ENCODE measurements around the gene MAJIN.

The MAJIN gene

GRCh38 chr11:64947208-64947814 lies 24.6 kb downstream of the MAJIN start:
- Histone ChIP-seq H3K9me3 (ENCODE audit: control insufficient read depth, insufficient read depth, low read length) (no peaks in the 10 kb centered on the region), H3K4me1 (ENCODE audit: control insufficient read depth, insufficient read depth, low read length) (no peaks in the 10 kb centered on the region)

GRCh38 chr11:64936539-64936938 lies 35.4 kb downstream of the MAJIN start:
- no peak overlapping the region for H3K9ac ChIP-seq (ENCODE audit: low read depth, low read length)
- H3K4me3 ChIP-seq (ENCODE audit: low read depth, low read length), result no peak overlapping the region

More at GRCh38 chr11:64947208-64947814, 24.6 kb downstream of the MAJIN start:
- no peak overlapping the region for H3K9ac ChIP-seq (ENCODE audit: low read depth, low read length)
- peaks cover 4% of the 10 kb centered on the region for H3K27me3 ChIP-seq (ENCODE audit: control insufficient read depth, insufficient read depth, low read length)
- no peaks in the 10 kb centered on the region for H3K36me3 ChIP-seq (ENCODE audit: control insufficient read depth, insufficient read depth, low read length)
- no peak overlapping the region for H3K4me3 ChIP-seq (ENCODE audit: low read depth, low read length)

GRCh38 chr11:64935359-64936081 lies 36.4 kb downstream of the MAJIN start, which contains the start of gene GPHA2:
GPHA2 (minus strand) TSS chr11:64935893; CDS start chr11:64935460, 433 bp downstream.
- peaks cover 2% of the 10 kb centered on the region for H3K27me3 ChIP-seq (ENCODE audit: control insufficient read depth, insufficient read depth, low read length)
- H3K9ac ChIP-seq (ENCODE audit: low read depth, low read length), result peak within 1 kb of the TSS; percentile 65
- H3K36me3 ChIP-seq (ENCODE audit: control insufficient read depth, insufficient read depth, low read length), result peaks cover 4% of the 10 kb centered on the region
- peaks cover 8% of the 10 kb centered on the region for H3K4me1 ChIP-seq (ENCODE audit: control insufficient read depth, insufficient read depth, low read length)
- no peak within 1 kb of the TSS for H3K4me3 ChIP-seq (ENCODE audit: low read depth, low read length)
- H3K9me3 ChIP-seq (ENCODE audit: control insufficient read depth, insufficient read depth, low read length), result no peaks in the 10 kb centered on the region

More at GRCh38 chr11:64936539-64936938, 35.4 kb downstream of the MAJIN start:
- Histone ChIP-seq H3K9me3 (ENCODE audit: control insufficient read depth, insufficient read depth, low read length) (no peaks in the 10 kb centered on the region), H3K4me1 (ENCODE audit: control insufficient read depth, insufficient read depth, low read length) (peaks cover 8% of the 10 kb centered on the region), H3K36me3 (ENCODE audit: control insufficient read depth, insufficient read depth, low read length) (no peaks in the 10 kb centered on the region), H3K27me3 (ENCODE audit: control insufficient read depth, insufficient read depth, low read length) (peaks cover 2% of the 10 kb centered on the region)

- Histone ChIP-seq H3K4me1 (ENCODE audit: control insufficient read depth, insufficient read depth, low read length) (peaks cover 8% of the 10 kb centered on the region), H3K4me3 (ENCODE audit: low read depth, low read length) (no peak overlapping the region), H3K9ac (ENCODE audit: low read depth, low read length) (no peak overlapping the region), H3K27me3 (ENCODE audit: control insufficient read depth, insufficient read depth, low read length) (peaks cover 2% of the 10 kb centered on the region), H3K9me3 (ENCODE audit: control insufficient read depth, insufficient read depth, low read length) (no peaks in the 10 kb centered on the region), H3K36me3 (ENCODE audit: control insufficient read depth, insufficient read depth, low read length) (peaks cover 4% of the 10 kb centered on the region)
Observed at GRCh38 chr11:64934682-64935358, 37.1 kb downstream of the MAJIN start.

GRCh38 chr11:64933935-64934681 lies 37.8 kb downstream of the MAJIN start:
- Histone ChIP-seq H3K9me3 (ENCODE audit: control insufficient read depth, insufficient read depth, low read length) (no peaks in the 10 kb centered on the region), H3K4me1 (ENCODE audit: control insufficient read depth, insufficient read depth, low read length) (peaks cover 8% of the 10 kb centered on the region), H3K9ac (ENCODE audit: low read depth, low read length) (no peak overlapping the region), H3K27me3 (ENCODE audit: control insufficient read depth, insufficient read depth, low read length) (peaks cover 2% of the 10 kb centered on the region), H3K36me3 (ENCODE audit: control insufficient read depth, insufficient read depth, low read length) (peaks cover 4% of the 10 kb centered on the region), H3K4me3 (ENCODE audit: low read depth, low read length) (no peak overlapping the region)

- H3K4me1 ChIP-seq (ENCODE audit: control insufficient read depth, insufficient read depth, low read length), result peaks cover 8% of the 10 kb centered on the region
- H3K9ac ChIP-seq (ENCODE audit: low read depth, low read length), result no peak overlapping the region
- H3K36me3 ChIP-seq (ENCODE audit: control insufficient read depth, insufficient read depth, low read length), result peaks cover 4% of the 10 kb centered on the region
- no peaks in the 10 kb centered on the region for H3K9me3 ChIP-seq (ENCODE audit: control insufficient read depth, insufficient read depth, low read length)
- no peak overlapping the region for H3K4me3 ChIP-seq (ENCODE audit: low read depth, low read length)
- peaks cover 2% of the 10 kb centered on the region for H3K27me3 ChIP-seq (ENCODE audit: control insufficient read depth, insufficient read depth, low read length)
Observed at GRCh38 chr11:64933213-64933934, 38.5 kb downstream of the MAJIN start.

GRCh38 chr11:64932324-64932723 lies 39.6 kb downstream of the MAJIN start:
- peaks cover 8% of the 10 kb centered on the region for H3K4me1 ChIP-seq (ENCODE audit: control insufficient read depth, insufficient read depth, low read length)
- H3K9me3 ChIP-seq (ENCODE audit: control insufficient read depth, insufficient read depth, low read length), result no peaks in the 10 kb centered on the region
- no peak overlapping the region for H3K9ac ChIP-seq (ENCODE audit: low read depth, low read length)
- no peaks in the 10 kb centered on the region for H3K27me3 ChIP-seq (ENCODE audit: control insufficient read depth, insufficient read depth, low read length)
- H3K4me3 ChIP-seq (ENCODE audit: low read depth, low read length), result no peak overlapping the region
- H3K36me3 ChIP-seq (ENCODE audit: control insufficient read depth, insufficient read depth, low read length), result peaks cover 4% of the 10 kb centered on the region

- Histone ChIP-seq H3K9ac (ENCODE audit: low read depth, low read length) (no peak overlapping the region), H3K9me3 (ENCODE audit: control insufficient read depth, insufficient read depth, low read length) (no peaks in the 10 kb centered on the region), H3K27me3 (ENCODE audit: control insufficient read depth, insufficient read depth, low read length) (no peaks in the 10 kb centered on the region), H3K4me3 (ENCODE audit: low read depth, low read length) (no peak overlapping the region), H3K36me3 (ENCODE audit: control insufficient read depth, insufficient read depth, low read length) (peaks cover 4% of the 10 kb centered on the region), H3K4me1 (ENCODE audit: control insufficient read depth, insufficient read depth, low read length) (peaks cover 8% of the 10 kb centered on the region)
Observed at GRCh38 chr11:64931290-64931689, 40.6 kb downstream of the MAJIN start.

- H3K36me3 ChIP-seq (ENCODE audit: control insufficient read depth, insufficient read depth, low read length), result peaks cover 4% of the 10 kb centered on the region
- peaks cover 2% of the 10 kb centered on the region for H3K4me1 ChIP-seq (ENCODE audit: control insufficient read depth, insufficient read depth, low read length)
- no peaks in the 10 kb centered on the region for H3K27me3 ChIP-seq (ENCODE audit: control insufficient read depth, insufficient read depth, low read length)
- no peak overlapping the region for H3K4me3 ChIP-seq (ENCODE audit: low read depth, low read length)
- H3K9ac ChIP-seq (ENCODE audit: low read depth, low read length), result no peak overlapping the region
- H3K9me3 ChIP-seq (ENCODE audit: control insufficient read depth, insufficient read depth, low read length), result no peaks in the 10 kb centered on the region
Observed at GRCh38 chr11:64930340-64930739, 41.6 kb downstream of the MAJIN start.

GRCh38 chr11:64929625-64930024 lies 42.3 kb downstream of the MAJIN start:
- Histone ChIP-seq H3K4me1 (ENCODE audit: control insufficient read depth, insufficient read depth, low read length) (no peaks in the 10 kb centered on the region), H3K27me3 (ENCODE audit: control insufficient read depth, insufficient read depth, low read length) (peaks cover 3% of the 10 kb centered on the region), H3K36me3 (ENCODE audit: control insufficient read depth, insufficient read depth, low read length) (peaks cover 4% of the 10 kb centered on the region)

GRCh38 chr11:64928957-64929356 lies 43.0 kb downstream of the MAJIN start:
- Histone ChIP-seq H3K36me3 (ENCODE audit: control insufficient read depth, insufficient read depth, low read length) (peaks cover 4% of the 10 kb centered on the region), H3K4me1 (ENCODE audit: control insufficient read depth, insufficient read depth, low read length) (no peaks in the 10 kb centered on the region), H3K9ac (ENCODE audit: low read depth, low read length) (no peak overlapping the region), H3K4me3 (ENCODE audit: low read depth, low read length) (no peak overlapping the region), H3K27me3 (ENCODE audit: control insufficient read depth, insufficient read depth, low read length) (peaks cover 3% of the 10 kb centered on the region), H3K9me3 (ENCODE audit: control insufficient read depth, insufficient read depth, low read length) (no peaks in the 10 kb centered on the region)

More at GRCh38 chr11:64929625-64930024, 42.3 kb downstream of the MAJIN start:
- Histone ChIP-seq H3K9ac (ENCODE audit: low read depth, low read length) (no peak overlapping the region), H3K9me3 (ENCODE audit: control insufficient read depth, insufficient read depth, low read length) (no peaks in the 10 kb centered on the region), H3K4me3 (ENCODE audit: low read depth, low read length) (no peak overlapping the region)

Measured in iPS-15b (cell line).